Left forelimb (tissue), 1 donor: ENCODE results near the gene CLEC3A.
"Not testable (repeated sequence)": the region's sequence is repeated elsewhere in the genome, so short reads cannot be mapped to it uniquely, and the experiment has no call there.

Experiments
- DNase-seq: peaks from one replicate; pipeline ENCODE4 v3.0.0-alpha.2; 2018; ENCODE audit warnings: low spot score

The CLEC3A gene

GRCh38 chr16:78022347-78023060 lies at the start of gene CLEC3A:
Gene CLEC3A, plus strand, starts transcription at chr16:78022548. Its CDS starts 79 bp downstream, at chr16:78022627.
- DNase-seq: no peak

- DNase-seq: no peak
These were observed 47.5 kb upstream of the CLEC3A start for GRCh38 chr16:77974883-77975282.

- DNase-seq: no peak
These were observed 46.4 kb upstream of the CLEC3A start for GRCh38 chr16:77975942-77976341.

- no peak for DNase-seq
These were observed 45.0 kb upstream of the CLEC3A start for GRCh38 chr16:77977339-77977738.

GRCh38 chr16:77985111-77985510 lies 37.2 kb upstream of the CLEC3A start:
- no peak for DNase-seq

- DNase-seq: no peak
These were observed 36.2 kb upstream of the CLEC3A start for GRCh38 chr16:77986011-77986740.

- no peak for DNase-seq
These were observed 34.5 kb upstream of the CLEC3A start for GRCh38 chr16:77987810-77988209.

GRCh38 chr16:77989846-77990245 lies 32.5 kb upstream of the CLEC3A start:
- no peak for DNase-seq

- no peak for DNase-seq
These were observed 30.6 kb upstream of the CLEC3A start for GRCh38 chr16:77991701-77992100.

- not testable (repeated sequence) for DNase-seq
These were observed 30.0 kb upstream of the CLEC3A start for GRCh38 chr16:77992381-77992780.

GRCh38 chr16:77993111-77993985 lies 29.0 kb upstream of the CLEC3A start:
- DNase-seq: no peak

- DNase-seq: no peak
These were observed 26.4 kb upstream of the CLEC3A start for GRCh38 chr16:77995843-77996455.

- DNase-seq: no peak
These were observed 23.9 kb upstream of the CLEC3A start for GRCh38 chr16:77998350-77999023.

GRCh38 chr16:78001451-78002025 lies 20.8 kb upstream of the CLEC3A start:
- no peak for DNase-seq

GRCh38 chr16:78002915-78003538 lies 19.3 kb upstream of the CLEC3A start:
- peak; percentile 70 for DNase-seq

GRCh38 chr16:78004517-78004916 lies 17.8 kb upstream of the CLEC3A start:
- no peak for DNase-seq

- DNase-seq: no peak
These were observed 16.5 kb upstream of the CLEC3A start for GRCh38 chr16:78005881-78006280.

- DNase-seq: no peak
These were observed 15.2 kb upstream of the CLEC3A start for GRCh38 chr16:78007121-78007520.

- no peak for DNase-seq
These were observed 1.8 kb downstream of the CLEC3A start for GRCh38 chr16:78024159-78024558.

- DNase-seq: no peak
These were observed 3.3 kb downstream of the CLEC3A start for GRCh38 chr16:78025631-78026030.

- no peak for DNase-seq
These were observed 5.7 kb downstream of the CLEC3A start for GRCh38 chr16:78028018-78028417.
